Measurements from ENCODE around the gene GAGE13. TPM values are rescaled to one million over a fixed set of nuclear protein-coding genes. Genes with fewer than 3 reads are reported as not detected.
"Not testable (repeated sequence)": the region's sequence is repeated elsewhere in the genome, so short reads cannot be mapped to it uniquely, and the experiment has no call there.

Gene GAGE13
- total RNA-seq, 1 experiment from 2014 or later = not detected

DNA sequence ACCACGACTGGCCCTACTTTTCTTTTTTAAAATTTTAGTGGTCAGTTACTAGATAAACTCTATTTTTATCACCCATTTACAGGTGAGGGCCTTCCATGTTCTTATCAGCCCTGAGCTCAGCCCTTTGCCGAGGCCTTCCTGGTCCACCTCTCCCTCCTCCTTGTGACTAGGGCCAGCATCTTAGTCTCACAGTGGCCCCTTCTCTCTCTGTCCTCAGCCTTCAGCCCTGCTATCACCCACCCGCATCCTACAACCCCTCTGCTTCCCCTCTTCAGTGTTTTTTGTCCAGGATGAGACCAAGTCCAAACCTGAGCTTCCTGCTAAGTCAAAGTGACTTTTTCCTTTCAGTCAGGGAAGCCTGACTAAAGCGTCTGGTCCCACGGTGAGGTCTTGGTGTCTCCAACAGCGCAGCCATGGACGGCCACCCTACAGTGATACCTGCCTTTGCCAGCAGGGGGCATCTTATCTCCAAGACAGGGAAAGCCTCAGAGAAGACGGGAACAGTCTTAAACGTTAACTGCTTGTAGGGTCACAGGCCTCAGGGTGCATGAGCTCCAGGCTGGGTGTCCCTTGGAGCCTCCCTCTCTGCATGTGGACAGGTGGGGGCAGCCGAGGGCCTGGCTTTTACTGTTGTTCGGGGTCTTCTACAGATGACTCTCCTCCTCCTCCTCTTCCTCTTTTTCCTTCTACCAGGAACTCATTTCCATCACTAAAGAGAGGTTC lies 39.6 kb upstream of the GAGE13 start:
- H3F3A ChIP-seq (ENCODE audit: insufficient read depth, low read depth) = no peaks in the 10 kb centered on the region
- no peaks in the 10 kb centered on the region for H3K9me3 ChIP-seq (ENCODE audit: insufficient read depth, low read depth)
- H2AFZ ChIP-seq = no peak overlapping the region
- H3K36me3 ChIP-seq (ENCODE audit: low read depth) = no peaks in the 10 kb centered on the region
- no peaks in the 10 kb centered on the region for H3K9me2 ChIP-seq (ENCODE audit: insufficient read depth)
- no peaks in the 10 kb centered on the region for H3K4me1 ChIP-seq (replicated peaks; ENCODE audit: insufficient read depth)
- ChIA-PET CTCF (no interaction called here), POLR2A (ENCODE audit: unreplicated experiment) (no interaction called here)
- H3K4me3 ChIP-seq = no peak overlapping the region
- intact Hi-C loops (cut with micrococcal nuclease; ENCODE audit: unreplicated experiment) = loop anchor here (5.0 kb wide), 1 partner anchor 461 kb away; no protein-coding TSS in a partner anchor
- no peaks in the 10 kb centered on the region for H3K27me3 ChIP-seq (ENCODE audit: insufficient read depth, low read depth)
- TF ChIP-seq, protein P1, sequence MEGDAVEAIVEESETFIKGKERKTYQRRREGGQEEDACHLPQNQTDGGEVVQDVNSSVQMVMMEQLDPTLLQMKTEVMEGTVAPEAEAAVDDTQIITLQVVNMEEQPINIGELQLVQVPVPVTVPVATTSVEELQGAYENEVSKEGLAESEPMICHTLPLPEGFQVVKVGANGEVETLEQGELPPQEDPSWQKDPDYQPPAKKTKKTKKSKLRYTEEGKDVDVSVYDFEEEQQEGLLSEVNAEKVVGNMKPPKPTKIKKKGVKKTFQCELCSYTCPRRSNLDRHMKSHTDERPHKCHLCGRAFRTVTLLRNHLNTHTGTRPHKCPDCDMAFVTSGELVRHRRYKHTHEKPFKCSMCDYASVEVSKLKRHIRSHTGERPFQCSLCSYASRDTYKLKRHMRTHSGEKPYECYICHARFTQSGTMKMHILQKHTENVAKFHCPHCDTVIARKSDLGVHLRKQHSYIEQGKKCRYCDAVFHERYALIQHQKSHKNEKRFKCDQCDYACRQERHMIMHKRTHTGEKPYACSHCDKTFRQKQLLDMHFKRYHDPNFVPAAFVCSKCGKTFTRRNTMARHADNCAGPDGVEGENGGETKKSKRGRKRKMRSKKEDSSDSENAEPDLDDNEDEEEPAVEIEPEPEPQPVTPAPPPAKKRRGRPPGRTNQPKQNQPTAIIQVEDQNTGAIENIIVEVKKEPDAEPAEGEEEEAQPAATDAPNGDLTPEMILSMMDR (conservative IDR thresholded peaks at IDR 0.05) = peak; percentile 51
- TF ChIP-seq EZH2 (IDR thresholded peaks at IDR 0.05; ENCODE audit: low read depth) = no peak
- H3K79me2 ChIP-seq (ENCODE audit: low read depth) = no peaks in the 10 kb centered on the region
- no peak overlapping the region for H3K27ac ChIP-seq
- DNase-seq = peak in 1 of 2 experiments; percentile 33
- no peaks in the 10 kb centered on the region for H4K20me1 ChIP-seq (ENCODE audit: insufficient read depth)
- no TSS peak for BruUV-seq (replicated peaks)
- H3K4me2 ChIP-seq = no peak overlapping the region

DNA sequence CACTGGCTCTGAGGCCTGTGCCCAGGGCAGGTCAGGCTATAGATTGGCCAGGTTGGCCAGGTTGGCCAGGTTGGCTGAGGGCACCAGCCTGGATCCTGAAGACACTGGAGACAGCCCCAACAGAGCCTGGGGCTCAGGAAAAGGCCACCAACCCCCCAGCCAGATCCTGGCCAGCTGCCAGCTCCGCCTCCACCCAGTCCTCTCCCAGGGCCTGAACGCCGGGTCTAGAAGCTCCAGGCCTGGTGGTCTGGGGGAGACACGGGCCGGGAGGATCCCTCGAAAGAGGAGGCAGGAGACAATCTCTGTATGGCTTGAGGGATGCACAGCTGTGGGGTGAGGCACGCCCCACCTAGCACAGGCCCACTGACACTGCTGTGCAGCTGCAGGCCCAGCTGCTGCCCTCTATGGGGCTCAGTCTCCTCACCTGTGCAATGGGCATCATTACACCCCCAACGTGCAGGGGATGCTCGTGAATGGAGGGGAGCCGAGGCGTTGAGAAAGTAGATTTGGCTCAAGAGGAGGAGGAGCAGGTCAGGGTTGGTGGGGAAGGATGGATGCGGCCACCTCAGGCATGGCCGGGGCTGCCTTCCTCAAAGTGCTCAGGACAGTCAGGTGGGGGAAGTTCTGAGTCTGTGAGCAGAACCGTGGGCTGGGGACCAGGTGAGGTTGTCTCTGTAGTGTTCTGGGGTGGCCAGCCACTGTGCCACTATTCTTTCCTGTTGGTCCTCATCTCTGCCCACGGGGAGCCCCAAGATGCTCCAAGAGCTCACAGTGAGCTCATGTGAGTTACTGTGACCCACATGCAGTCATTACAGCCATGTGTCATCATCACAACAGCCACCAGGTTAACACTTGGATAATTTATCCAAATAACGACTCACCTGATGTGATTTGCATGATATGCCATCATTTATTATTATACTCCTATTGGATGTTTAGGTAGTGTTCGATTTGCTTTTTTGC lies 38.7 kb upstream of the GAGE13 start:
- Histone ChIP-seq H3K27ac (no peak overlapping the region), H3K9me3 (ENCODE audit: insufficient read depth, low read depth) (no peaks in the 10 kb centered on the region), H3K4me3 (no peak overlapping the region), H2AFZ (no peak overlapping the region), H3K27me3 (ENCODE audit: insufficient read depth, low read depth) (no peaks in the 10 kb centered on the region), H3K36me3 (ENCODE audit: low read depth) (no peaks in the 10 kb centered on the region), H4K20me1 (ENCODE audit: insufficient read depth) (no peaks in the 10 kb centered on the region), H3K9me2 (ENCODE audit: insufficient read depth) (no peaks in the 10 kb centered on the region), H3K4me2 (no peak overlapping the region), H3F3A (ENCODE audit: insufficient read depth, low read depth) (no peaks in the 10 kb centered on the region), H3K79me2 (ENCODE audit: low read depth) (no peaks in the 10 kb centered on the region), H3K4me1 (replicated peaks; ENCODE audit: insufficient read depth) (no peaks in the 10 kb centered on the region)
- POLR2A ChIA-PET (ENCODE audit: unreplicated experiment) = no interaction called here
- no peak for DNase-seq
- intact Hi-C loops (cut with micrococcal nuclease; ENCODE audit: unreplicated experiment) = loop anchor here (5.0 kb wide), 1 partner anchor 460 kb away; no protein-coding TSS in a partner anchor
- CTCF ChIA-PET = no interaction called here
- BruUV-seq (replicated peaks) = no TSS peak
- TF ChIP-seq EZH2 (IDR thresholded peaks at IDR 0.05; ENCODE audit: low read depth) = no peak
- TF ChIP-seq, protein P1 (conservative IDR thresholded peaks at IDR 0.05) = no peak

DNA sequence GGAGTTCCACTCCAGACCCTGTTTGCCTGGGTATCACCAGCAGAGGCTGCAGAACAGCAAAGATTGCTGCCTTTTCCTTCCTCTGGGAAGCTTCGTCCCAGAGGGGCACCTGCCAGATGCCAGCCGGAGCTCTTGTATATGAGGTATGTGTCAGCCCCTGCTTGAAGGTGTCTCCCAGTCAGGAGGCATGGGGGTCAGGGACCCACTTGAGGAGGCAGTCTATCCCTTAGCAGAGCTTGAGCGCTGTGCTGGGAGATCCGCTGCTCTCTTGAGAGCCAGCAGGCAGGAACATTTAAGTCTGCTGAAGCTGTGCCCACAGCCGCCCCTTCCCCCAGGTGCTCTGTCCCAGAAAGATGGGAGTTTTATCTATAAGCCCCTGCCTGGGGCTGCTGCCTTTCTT lies 32.1 kb upstream of the GAGE13 start:
- H3K9me2 ChIP-seq (ENCODE audit: insufficient read depth); H3K9me3 ChIP-seq (ENCODE audit: insufficient read depth, low read depth); H3K4me1 ChIP-seq (replicated peaks; ENCODE audit: insufficient read depth); H3F3A ChIP-seq (ENCODE audit: insufficient read depth, low read depth); BruUV-seq (replicated peaks); H2AFZ ChIP-seq; H3K27me3 ChIP-seq (ENCODE audit: insufficient read depth, low read depth); H3K36me3 ChIP-seq (ENCODE audit: low read depth); H3K4me3 ChIP-seq; H4K20me1 ChIP-seq (ENCODE audit: insufficient read depth); DNase-seq; intact Hi-C loops (cut with micrococcal nuclease; ENCODE audit: unreplicated experiment); H3K4me2 ChIP-seq; CTCF ChIA-PET; POLR2A ChIA-PET (ENCODE audit: unreplicated experiment); H3K27ac ChIP-seq; H3K79me2 ChIP-seq (ENCODE audit: low read depth): not testable (repeated sequence)
